Measurements from ENCODE around the gene CDH23. TPM values are rescaled to one million over a fixed set of nuclear protein-coding genes. Genes with fewer than 3 reads are reported as not detected.

The CDH23 gene
- polyA plus RNA-seq, 1 donor (not counting 4 experiments of a cell fraction or from before 2014, with no cell fraction given) = 0.01 TPM

DNA sequence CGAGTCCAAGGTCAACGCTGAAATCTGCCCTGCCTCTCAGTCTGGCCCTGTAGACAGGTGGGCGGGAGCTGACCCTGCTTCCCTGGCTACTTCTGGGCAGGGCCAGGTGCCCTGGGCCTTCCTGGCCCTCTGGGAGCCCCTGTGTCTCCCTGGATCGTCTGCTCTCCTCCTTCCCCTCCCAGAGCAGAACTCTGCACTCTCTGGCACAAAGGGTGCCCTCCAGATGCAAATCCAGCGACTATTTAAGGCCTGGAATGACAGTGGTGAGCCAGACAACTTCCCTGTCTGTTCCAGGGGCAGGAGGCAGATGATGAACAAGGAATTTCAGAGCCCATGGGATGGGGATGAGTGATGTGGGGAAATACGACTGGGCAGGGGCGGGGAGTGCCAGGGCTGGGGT lies 259.5 kb downstream of the CDH23 start:
- DNase-seq (ENCODE audit: low read depth, low spot score) (no peak), FAIRE-seq (no peak)
- no peak overlapping the region for H3K27ac ChIP-seq (ENCODE audit: control insufficient read depth, insufficient read depth, low read length)
- no peaks in the 10 kb centered on the region for H3K9me1 ChIP-seq (ENCODE audit: control insufficient read depth, extremely low read depth, insufficient read depth, low read length)
- no peak for TF ChIP-seq EZH2 (IDR thresholded peaks at IDR 0.05; ENCODE audit: low read length)
- TF ChIP-seq, protein P1, sequence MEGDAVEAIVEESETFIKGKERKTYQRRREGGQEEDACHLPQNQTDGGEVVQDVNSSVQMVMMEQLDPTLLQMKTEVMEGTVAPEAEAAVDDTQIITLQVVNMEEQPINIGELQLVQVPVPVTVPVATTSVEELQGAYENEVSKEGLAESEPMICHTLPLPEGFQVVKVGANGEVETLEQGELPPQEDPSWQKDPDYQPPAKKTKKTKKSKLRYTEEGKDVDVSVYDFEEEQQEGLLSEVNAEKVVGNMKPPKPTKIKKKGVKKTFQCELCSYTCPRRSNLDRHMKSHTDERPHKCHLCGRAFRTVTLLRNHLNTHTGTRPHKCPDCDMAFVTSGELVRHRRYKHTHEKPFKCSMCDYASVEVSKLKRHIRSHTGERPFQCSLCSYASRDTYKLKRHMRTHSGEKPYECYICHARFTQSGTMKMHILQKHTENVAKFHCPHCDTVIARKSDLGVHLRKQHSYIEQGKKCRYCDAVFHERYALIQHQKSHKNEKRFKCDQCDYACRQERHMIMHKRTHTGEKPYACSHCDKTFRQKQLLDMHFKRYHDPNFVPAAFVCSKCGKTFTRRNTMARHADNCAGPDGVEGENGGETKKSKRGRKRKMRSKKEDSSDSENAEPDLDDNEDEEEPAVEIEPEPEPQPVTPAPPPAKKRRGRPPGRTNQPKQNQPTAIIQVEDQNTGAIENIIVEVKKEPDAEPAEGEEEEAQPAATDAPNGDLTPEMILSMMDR (optimal IDR thresholded peaks at IDR 0.05 in 1 of 3, IDR thresholded peaks at IDR 0.05 in 1 of 3, conservative IDR thresholded peaks at IDR 0.05 in 1 of 3; ENCODE audit: extremely low read depth in 1 of 3, insufficient read depth in 2 of 3, low read length in 3 of 3) = no peak
- H3K4me1 ChIP-seq (ENCODE audit: control insufficient read depth, extremely low read depth, insufficient read depth, low read length) = no peaks in the 10 kb centered on the region
- no peak overlapping the region for H3K4me3 ChIP-seq (ENCODE audit: control insufficient read depth in 2 of 3, extremely low read depth in 1 of 3, insufficient read depth in 2 of 3, low read depth in 1 of 3, low read length in 3 of 3)
- H3K79me2 ChIP-seq (ENCODE audit: control insufficient read depth, insufficient read depth, low read length) = no peaks in the 10 kb centered on the region
- no peaks in the 10 kb centered on the region for H3K36me3 ChIP-seq (ENCODE audit: control insufficient read depth in 2 of 2, extremely low read depth in 1 of 2, insufficient read depth in 2 of 2, low read length in 2 of 2)
- dilution Hi-C loops (cut with MboI; ENCODE audit: extremely low pct_ligation_motif_present, low sequenced_read_pairs) = no loop called here
- H3K9me3 ChIP-seq (ENCODE audit: control insufficient read depth, low read depth, low read length) = no peaks in the 10 kb centered on the region
- H4K20me1 ChIP-seq (ENCODE audit: control insufficient read depth, extremely low read depth, insufficient read depth, low read length) = no peaks in the 10 kb centered on the region
- no peaks in the 10 kb centered on the region for H3K27me3 ChIP-seq (ENCODE audit: control insufficient read depth, extremely low read depth, insufficient read depth, low read length)
- no peak overlapping the region for H2AFZ ChIP-seq (ENCODE audit: control insufficient read depth, low read length)
- no peak overlapping the region for H3K9ac ChIP-seq (ENCODE audit: control insufficient read depth, extremely low read depth, insufficient read depth, low read length)
- H3K4me2 ChIP-seq (ENCODE audit: control insufficient read depth, extremely low read depth, insufficient read depth, low read depth, low read length) = no peak overlapping the region

DNA sequence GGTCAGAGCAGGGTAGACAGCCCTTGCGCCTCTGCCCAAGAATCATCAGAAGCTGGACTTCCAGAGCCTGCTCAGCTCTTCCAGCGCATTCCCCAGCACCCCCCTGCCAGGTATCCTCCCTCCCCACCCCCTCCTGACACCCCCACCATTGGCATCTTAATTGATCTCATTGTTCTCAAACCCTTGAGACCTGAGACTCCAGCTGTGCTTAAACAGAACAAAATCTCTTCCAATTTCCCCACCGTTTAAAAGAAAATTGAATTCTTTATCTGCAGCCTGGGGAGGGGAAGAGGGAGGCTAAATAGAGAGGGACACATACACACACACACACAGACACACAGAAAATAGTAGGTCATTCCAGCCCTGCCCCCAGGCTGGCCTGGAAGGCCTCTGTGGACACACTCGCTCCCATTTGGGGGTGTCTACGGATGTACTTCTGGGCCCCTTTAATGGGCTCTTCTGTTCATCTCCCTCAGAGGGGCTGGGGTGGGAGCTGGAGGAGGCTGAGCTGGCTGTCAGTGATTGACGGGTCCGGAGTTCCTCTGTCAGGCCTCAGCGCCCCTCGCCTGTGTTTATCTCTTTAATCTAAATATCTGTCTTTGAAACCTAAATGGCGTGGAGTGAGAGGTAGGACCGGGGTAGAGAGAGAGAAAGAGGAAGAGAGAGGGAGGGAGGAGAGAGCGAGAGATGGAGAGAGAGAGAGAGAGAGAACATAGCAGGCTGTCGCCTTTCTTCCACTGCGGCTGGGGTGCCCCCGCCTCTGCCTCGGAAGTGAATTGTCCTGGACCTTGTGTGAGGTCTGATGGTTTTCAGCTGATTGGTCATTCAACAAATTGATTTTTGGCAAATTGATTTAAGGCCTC lies 261.1 kb downstream of the CDH23 start:
- TF ChIP-seq, protein P1 (optimal IDR thresholded peaks at IDR 0.05 in 1 of 3, IDR thresholded peaks at IDR 0.05 in 1 of 3, conservative IDR thresholded peaks at IDR 0.05 in 1 of 3; ENCODE audit: extremely low read depth in 1 of 3, insufficient read depth in 2 of 3, low read length in 3 of 3) = no peak
- no peak for TF ChIP-seq EZH2 (IDR thresholded peaks at IDR 0.05; ENCODE audit: low read length)
- no peak overlapping the region for H2AFZ ChIP-seq (ENCODE audit: control insufficient read depth, low read length)
- no peaks in the 10 kb centered on the region for H3K36me3 ChIP-seq (ENCODE audit: control insufficient read depth in 2 of 2, extremely low read depth in 1 of 2, insufficient read depth in 2 of 2, low read length in 2 of 2)
- no peaks in the 10 kb centered on the region for H3K9me1 ChIP-seq (ENCODE audit: control insufficient read depth, extremely low read depth, insufficient read depth, low read length)
- no peak overlapping the region for H3K4me2 ChIP-seq (ENCODE audit: control insufficient read depth, extremely low read depth, insufficient read depth, low read depth, low read length)
- H3K27me3 ChIP-seq (ENCODE audit: control insufficient read depth, extremely low read depth, insufficient read depth, low read length) = no peaks in the 10 kb centered on the region
- no peak overlapping the region for H3K9ac ChIP-seq (ENCODE audit: control insufficient read depth, extremely low read depth, insufficient read depth, low read length)
- H3K79me2 ChIP-seq (ENCODE audit: control insufficient read depth, insufficient read depth, low read length) = no peaks in the 10 kb centered on the region
- DNase-seq (ENCODE audit: low read depth, low spot score) (no peak), FAIRE-seq (no peak)
- H3K9me3 ChIP-seq (ENCODE audit: control insufficient read depth, low read depth, low read length) = no peaks in the 10 kb centered on the region
- H3K4me1 ChIP-seq (ENCODE audit: control insufficient read depth, extremely low read depth, insufficient read depth, low read length) = no peaks in the 10 kb centered on the region
- no peak overlapping the region for H3K27ac ChIP-seq (ENCODE audit: control insufficient read depth, insufficient read depth, low read length)
- dilution Hi-C loops (cut with MboI; ENCODE audit: extremely low pct_ligation_motif_present, low sequenced_read_pairs) = no loop called here
- H3K4me3 ChIP-seq (ENCODE audit: control insufficient read depth in 2 of 3, extremely low read depth in 1 of 3, insufficient read depth in 2 of 3, low read depth in 1 of 3, low read length in 3 of 3) = no peak overlapping the region
- H4K20me1 ChIP-seq (ENCODE audit: control insufficient read depth, extremely low read depth, insufficient read depth, low read length) = no peaks in the 10 kb centered on the region
